HEK293 (cell line): ENCODE results near the gene TM7SF2.

ENCODE experiments used
- CTCF ChIA-PET: fragments of 350-600 bp; formaldehyde crosslinking; extraction: SDS; loops from one replicate; lab custom pipeline; 2021; ENCODE audit warnings: antibody characterized with exemption; lab: Yijun Ruan, JAX
- POLR2A ChIA-PET: fragments of 300-600 bp; formaldehyde crosslinking; extraction: SDS; loops from one replicate; lab custom pipeline; 2020; ENCODE audit warnings: antibody characterized with exemption, inconsistent platforms; lab: Yijun Ruan, JAX
- H3K27ac ChIP-seq: fragments of 200-500 bp; sonication (Bioruptor generic); 2 replicates; pipeline ENCODE4 v1.5.1; 2014; ENCODE audit warnings: low read depth, low read length, control low read depth, inconsistent platforms; ENCODE audit errors: extremely low read depth
- H3K36me3 ChIP-seq, 2 experiments: fragments of 200-500 bp in 1 of 2; sonication (Bioruptor generic) in 1 of 2; 1 replicate in 1 of 2; 2 replicates in 1 of 2; pipeline ENCODE4 v1.5.1; 2014 to 2017; ENCODE audit warnings: inconsistent platforms in 2 of 2, low read length in 2 of 2; ENCODE audit not compliant: control insufficient read depth in 2 of 2, insufficient read depth in 1 of 2
- H3K4me1 ChIP-seq: fragments of 200-500 bp; sonication (Bioruptor generic); 2 replicates; pipeline ENCODE4 v1.5.1; 2014; ENCODE audit warnings: mild to moderate bottlenecking, low read length, inconsistent platforms; ENCODE audit not compliant: control insufficient read depth, insufficient read depth
- H3K4me3 ChIP-seq: 2 replicates; pipeline ENCODE4 v1.5.1; 2011; ENCODE audit warnings: low read depth, mild to moderate bottlenecking, control low read depth, low read length, moderate library complexity
- H3K9me3 ChIP-seq: fragments of 200-500 bp; sonication (Bioruptor generic); 2 replicates; pipeline ENCODE4 v1.5.1; 2014; ENCODE audit warnings: low read depth, low read length, inconsistent platforms; ENCODE audit not compliant: control insufficient read depth, insufficient read depth
- BCL11B ChIP-seq: fragments of 450-650 bp; formaldehyde crosslinking; IDR thresholded peaks from 2 replicates; pipeline ENCODE4 v1.5.1; 2016; ENCODE audit warnings: low read depth, missing biosample characterization, missing genetic modification characterization
- CTCF ChIP-seq: fragments of 450-650 bp; formaldehyde crosslinking; IDR thresholded peaks from 2 replicates; pipeline ENCODE4 v1.5.1; 2016; ENCODE audit warnings: missing biosample characterization, missing genetic modification characterization
- GLIS2 ChIP-seq: fragments of 450-650 bp; formaldehyde crosslinking; IDR thresholded peaks from 2 replicates; pipeline ENCODE4 v1.5.1; 2016; ENCODE audit warnings: missing biosample characterization, missing genetic modification characterization
- INSM2 ChIP-seq: fragments of 450-650 bp; formaldehyde crosslinking; IDR thresholded peaks from 2 replicates; pipeline ENCODE4 v1.5.1; 2016; ENCODE audit warnings: missing biosample characterization, missing genetic modification characterization
- KLF8 ChIP-seq: fragments of 450-650 bp; formaldehyde crosslinking; IDR thresholded peaks from 2 replicates; pipeline ENCODE4 v1.5.1; 2016; ENCODE audit warnings: missing biosample characterization, missing genetic modification characterization
- SP2 ChIP-seq: fragments of 450-650 bp; formaldehyde crosslinking; IDR thresholded peaks from 2 replicates; pipeline ENCODE4 v1.5.1; 2016; ENCODE audit warnings: missing biosample characterization, missing genetic modification characterization
- SP3 ChIP-seq: fragments of 450-650 bp; formaldehyde crosslinking; IDR thresholded peaks from 2 replicates; pipeline ENCODE4 v1.5.1; 2016; ENCODE audit warnings: missing biosample characterization, missing genetic modification characterization
- ZBTB17 ChIP-seq: fragments of 450-650 bp; formaldehyde crosslinking; IDR thresholded peaks from 2 replicates; pipeline ENCODE4 v1.5.1; 2016; ENCODE audit warnings: missing biosample characterization, missing genetic modification characterization
- ZBTB21 ChIP-seq: fragments of 450-650 bp; formaldehyde crosslinking; IDR thresholded peaks from 2 replicates; pipeline ENCODE4 v1.5.1; 2017; ENCODE audit warnings: missing biosample characterization, missing genetic modification characterization
- ZIC2 ChIP-seq: fragments of 450-650 bp; formaldehyde crosslinking; IDR thresholded peaks from 2 replicates; pipeline ENCODE4 v1.5.1; 2016; ENCODE audit warnings: missing biosample characterization, missing genetic modification characterization
- ZNF19 ChIP-seq: fragments of 450-650 bp; formaldehyde crosslinking; IDR thresholded peaks from 2 replicates; pipeline ENCODE4; 2016; ENCODE audit warnings: missing biosample characterization, missing genetic modification characterization, low read depth
- ZNF211 ChIP-seq: fragments of 450-650 bp; formaldehyde crosslinking; IDR thresholded peaks from 2 replicates; pipeline ENCODE4 v1.5.1; 2016; ENCODE audit warnings: low read depth, missing biosample characterization, missing genetic modification characterization
- ZNF239 ChIP-seq: fragments of 450-650 bp; formaldehyde crosslinking; IDR thresholded peaks from 2 replicates; pipeline ENCODE4 v1.5.1; 2016; ENCODE audit warnings: missing biosample characterization, missing genetic modification characterization
- ZNF292 ChIP-seq: fragments of 450-650 bp; formaldehyde crosslinking; IDR thresholded peaks from 2 replicates; pipeline ENCODE4 v1.5.1; 2016; ENCODE audit warnings: low read depth, missing biosample characterization, missing genetic modification characterization, borderline replicate concordance
- ZNF335 ChIP-seq: fragments of 450-650 bp; formaldehyde crosslinking; conservative IDR thresholded peaks from 2 replicates; pipeline ENCODE4 v1.5.1; 2016; ENCODE audit warnings: missing biosample characterization, missing genetic modification characterization
- ZNF341 ChIP-seq: fragments of 450-650 bp; formaldehyde crosslinking; IDR thresholded peaks from 2 replicates; pipeline ENCODE4; 2016; ENCODE audit warnings: low read depth, missing biosample characterization, missing genetic modification characterization
- ZNF404 ChIP-seq: fragments of 450-650 bp; formaldehyde crosslinking; IDR thresholded peaks from 2 replicates; pipeline ENCODE4 v1.5.1; 2017; ENCODE audit warnings: missing biosample characterization, missing genetic modification characterization
- ZNF571 ChIP-seq: fragments of 450-650 bp; formaldehyde crosslinking; IDR thresholded peaks from 2 replicates; pipeline ENCODE4 v1.5.0; 2017; ENCODE audit warnings: missing biosample characterization, missing genetic modification characterization
- ZNF654 ChIP-seq: fragments of 450-650 bp; formaldehyde crosslinking; IDR thresholded peaks from 2 replicates; pipeline ENCODE4 v1.5.1; 2016; ENCODE audit warnings: low read depth, missing biosample characterization, missing genetic modification characterization
- ZSCAN23 ChIP-seq: fragments of 450-650 bp; formaldehyde crosslinking; IDR thresholded peaks from 2 replicates; pipeline ENCODE4 v1.5.1; 2016; ENCODE audit warnings: missing biosample characterization, missing genetic modification characterization
- ZSCAN30 ChIP-seq: fragments of 450-650 bp; IDR thresholded peaks from 2 replicates; pipeline ENCODE4 v1.5.1; 2018; ENCODE audit warnings: missing biosample characterization, mild to moderate bottlenecking, missing genetic modification characterization, moderate library complexity
- TF ChIP-seq, protein P1 (sequence below): fragments of 450-650 bp; formaldehyde crosslinking; IDR thresholded peaks from 2 replicates; pipeline ENCODE4 v1.5.1; 2017; ENCODE audit warnings: missing biosample characterization, mild to moderate bottlenecking, missing genetic modification characterization, moderate library complexity
- TF ChIP-seq, protein P2 (sequence below): fragments of 450-650 bp; formaldehyde crosslinking; IDR thresholded peaks from 2 replicates; pipeline ENCODE4 v1.5.1; 2016; ENCODE audit warnings: missing biosample characterization, missing genetic modification characterization

The TM7SF2 gene

GRCh38 chr11:65110354-65110861, 1.3 kb upstream of the TM7SF2 start:
- Histone ChIP-seq H3K36me3 (peaks cover 0 to 50% of the 10 kb centered on the region in 2 experiments; a peak in 1 of 3 replicates), H3K9me3 (no peaks in the 10 kb centered on the region), H3K4me1 (peaks cover 6% of the 10 kb centered on the region), H3K4me3 (no peak overlapping the region), H3K27ac (no peak overlapping the region)
- TF ChIP-seq GLIS2 (peak; percentile 36; the same call in 1 of the 2 replicates), ZNF654 (tag by site-specific recombination) (peak; percentile 9; the same call in 1 of the 2 replicates), ZBTB21 (tag by site-specific recombination) (no peak), ZNF341 (tag by site-specific recombination) (peak; percentile 65), ZSCAN30 (tag by site-specific recombination) (0 out of 2 replicates have a peak, but pooled peaks have one; percentile 35), ZNF239 (no peak), CTCF (tag by site-specific recombination) (peak; percentile 79), ZBTB17 (peak; percentile 79)
- TF ChIP-seq, protein P1, sequence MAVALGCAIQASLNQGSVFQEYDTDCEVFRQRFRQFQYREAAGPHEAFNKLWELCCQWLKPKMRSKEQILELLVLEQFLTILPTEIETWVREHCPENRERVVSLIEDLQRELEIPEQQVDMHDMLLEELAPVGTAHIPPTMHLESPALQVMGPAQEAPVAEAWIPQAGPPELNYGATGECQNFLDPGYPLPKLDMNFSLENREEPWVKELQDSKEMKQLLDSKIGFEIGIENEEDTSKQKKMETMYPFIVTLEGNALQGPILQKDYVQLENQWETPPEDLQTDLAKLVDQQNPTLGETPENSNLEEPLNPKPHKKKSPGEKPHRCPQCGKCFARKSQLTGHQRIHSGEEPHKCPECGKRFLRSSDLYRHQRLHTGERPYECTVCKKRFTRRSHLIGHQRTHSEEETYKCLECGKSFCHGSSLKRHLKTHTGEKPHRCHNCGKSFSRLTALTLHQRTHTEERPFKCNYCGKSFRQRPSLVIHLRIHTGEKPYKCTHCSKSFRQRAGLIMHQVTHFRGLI (tag by site-specific recombination) = no peak
- CTCF ChIA-PET = interaction anchor here (0.5 to 4.8 kb wide), 21 partner anchors 8 to 483 kb away, joined by 3 to 110 read pairs (median 5); partner anchors contain the start of genes ARL2, FAU, MRPL49 and SAC3D1
- POLR2A ChIA-PET = interaction anchor here (0.5 to 5.0 kb wide), 10 partner anchors 11 to 332 kb away, joined by 3 to 57 read pairs (median 6); partner anchors contain the start of genes ARL2, CDCA5, FAU and MRPL49

- H3K27ac ChIP-seq = no peak overlapping the region
- POLR2A ChIA-PET = interaction anchor here (0.6 to 5.0 kb wide), 22 partner anchors 8 to 808 kb away, joined by 3 to 57 read pairs (median 4); partner anchors contain the start of genes ARL2, CAPN1, CDCA5 and FAU
- H3K4me3 ChIP-seq = no peak overlapping the region
These were observed 421 bp upstream of the TM7SF2 start for GRCh38 chr11:65111159-65111743.

More at GRCh38 chr11:65111159-65111743, 421 bp upstream of the TM7SF2 start:
- peaks cover 0 to 53% of the 10 kb centered on the region in 2 experiments; a peak in 1 of 3 replicates for H3K36me3 ChIP-seq
- H3K4me1 ChIP-seq = peaks cover 6% of the 10 kb centered on the region
- H3K9me3 ChIP-seq = no peaks in the 10 kb centered on the region
- TF ChIP-seq ZNF211 (tag by site-specific recombination) (no peak), SP3 (tag by site-specific recombination) (no peak), BCL11B (tag by site-specific recombination) (peak; percentile 77; the same call in 1 of the 2 replicates), SP2 (tag by site-specific recombination) (no peak), ZNF571 (tag by site-specific recombination) (no peak), KLF8 (tag by site-specific recombination) (no peak), INSM2 (no peak), ZSCAN23 (no peak), ZNF19 (no peak), ZNF292 (tag by site-specific recombination) (no peak), ZNF404 (no peak), ZIC2 (tag by site-specific recombination) (no peak), ZNF335 (peak; percentile 81)
- TF ChIP-seq, protein P2, sequence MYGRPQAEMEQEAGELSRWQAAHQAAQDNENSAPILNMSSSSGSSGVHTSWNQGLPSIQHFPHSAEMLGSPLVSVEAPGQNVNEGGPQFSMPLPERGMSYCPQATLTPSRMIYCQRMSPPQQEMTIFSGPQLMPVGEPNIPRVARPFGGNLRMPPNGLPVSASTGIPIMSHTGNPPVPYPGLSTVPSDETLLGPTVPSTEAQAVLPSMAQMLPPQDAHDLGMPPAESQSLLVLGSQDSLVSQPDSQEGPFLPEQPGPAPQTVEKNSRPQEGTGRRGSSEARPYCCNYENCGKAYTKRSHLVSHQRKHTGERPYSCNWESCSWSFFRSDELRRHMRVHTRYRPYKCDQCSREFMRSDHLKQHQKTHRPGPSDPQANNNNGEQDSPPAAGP (tag by site-specific recombination) = no peak
- TF ChIP-seq, all 188 proteins: peak for 2
- CTCF ChIA-PET = interaction anchor here (0.6 to 4.8 kb wide), 21 partner anchors 7 to 332 kb away, joined by 3 to 110 read pairs (median 4); partner anchors contain the start of genes ARL2, CDC42EP2, FAU and MRPL49
